ENCODE measurements around the gene PNMA6E. TPM values are rescaled to one million over a fixed set of nuclear protein-coding genes. Genes with fewer than 3 reads are reported as not detected.
A peak's percentile ranks its signal among the peaks of the same experiment; 100 is the strongest.
"Not testable (repeated sequence)": the region's sequence is repeated elsewhere in the genome, so short reads cannot be mapped to it uniquely, and the experiment has no call there.

PNMA6E gene
- total RNA-seq, 1 donor from 2014 or later, result not detected

DNA sequence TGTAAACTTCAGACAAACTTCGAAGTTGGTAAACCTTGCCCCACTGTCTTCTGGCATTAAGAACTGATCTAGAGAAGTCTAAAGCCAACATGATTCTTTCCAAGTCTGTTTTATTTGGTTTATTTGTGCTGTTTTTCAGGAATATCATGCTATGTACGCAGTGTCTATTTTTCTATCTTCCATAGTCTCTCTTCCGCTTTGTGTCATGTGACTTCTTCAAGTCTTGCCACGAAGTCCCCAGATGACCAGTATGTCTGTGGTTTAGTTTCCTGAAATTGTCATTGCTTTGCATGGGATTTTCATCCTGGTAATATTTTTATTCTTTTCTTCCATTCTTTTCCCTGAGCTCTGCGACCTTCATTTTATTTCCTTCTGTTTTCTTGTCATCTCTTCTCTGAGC, 15.1 kb downstream of the PNMA6E start:
- DNase-seq (ENCODE audit: low read depth, low spot score), result no peak

DNA sequence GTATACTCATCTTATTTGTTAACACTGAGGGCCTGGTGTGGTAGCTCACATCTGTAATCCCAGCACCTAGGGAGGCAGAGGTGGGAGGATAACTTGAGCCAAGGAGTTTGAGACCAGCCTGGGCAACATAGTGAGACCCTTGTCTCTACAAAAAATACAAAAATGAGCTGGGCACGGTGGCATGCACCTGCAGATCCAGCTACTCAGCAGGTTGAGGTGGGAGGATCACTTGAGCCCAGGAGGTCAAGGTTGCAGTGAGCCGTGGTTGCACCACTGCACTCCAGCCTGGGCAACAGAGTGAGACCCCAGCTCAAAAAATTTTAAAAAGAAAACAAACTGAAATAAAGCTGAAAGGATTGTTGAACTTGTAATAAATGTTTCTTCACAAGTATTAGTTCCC, 16.2 kb downstream of the PNMA6E start:
- not testable (repeated sequence) for DNase-seq (ENCODE audit: low read depth, low spot score)

DNA sequence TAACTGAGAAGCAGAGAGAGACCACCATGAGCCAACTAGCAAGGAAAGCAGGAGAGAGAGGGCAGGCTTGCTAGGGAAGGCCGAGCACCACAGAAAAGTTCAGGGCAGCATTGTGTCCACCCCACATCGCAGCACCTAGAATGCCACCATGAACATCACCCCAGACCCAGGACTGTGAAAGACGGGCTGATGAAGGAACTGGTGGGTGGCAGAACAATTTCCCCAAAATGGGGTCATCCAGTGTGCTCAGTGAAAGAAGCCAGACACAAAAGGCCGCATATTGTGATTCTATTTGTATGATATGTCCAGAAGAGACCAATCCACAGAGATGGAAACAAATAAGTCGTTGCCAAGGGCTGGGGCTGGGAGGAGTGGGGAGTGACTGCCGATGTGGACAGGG, 16.8 kb downstream of the PNMA6E start:
- no peak for DNase-seq (ENCODE audit: low read depth, low spot score)

DNA sequence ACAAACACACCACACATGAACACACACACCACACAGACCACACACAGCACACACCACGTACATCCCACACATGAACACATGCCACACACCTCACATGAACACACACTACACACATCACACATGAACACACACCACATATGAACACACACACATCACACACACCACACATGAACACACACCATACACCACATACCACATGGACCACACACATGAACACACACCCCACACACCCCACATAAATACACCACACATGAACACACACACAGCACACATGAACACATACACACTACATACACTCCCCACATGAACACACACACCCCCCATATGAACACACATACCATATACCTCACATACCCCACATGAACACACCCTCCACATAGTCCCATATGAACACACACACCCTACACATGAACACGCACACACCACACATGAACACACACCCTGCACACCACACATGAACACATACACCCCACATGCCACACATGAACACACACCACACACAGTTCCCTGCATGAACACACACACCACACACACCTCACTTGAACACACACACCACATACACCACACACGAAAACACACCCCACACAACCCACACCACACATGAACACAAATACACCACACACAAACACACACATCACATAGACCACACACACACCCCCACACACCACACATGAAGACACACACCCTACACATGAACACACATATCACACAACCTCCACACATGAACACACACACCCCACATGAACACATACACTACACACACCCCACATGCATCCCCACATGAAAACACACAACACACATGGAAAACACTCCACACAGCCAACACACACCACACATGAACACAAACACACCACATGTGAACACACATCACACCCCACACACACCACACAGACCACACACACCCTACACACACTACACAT, 18.3 kb downstream of the PNMA6E start:
- DNase-seq (ENCODE audit: low read depth, low spot score), result no peak

DNA sequence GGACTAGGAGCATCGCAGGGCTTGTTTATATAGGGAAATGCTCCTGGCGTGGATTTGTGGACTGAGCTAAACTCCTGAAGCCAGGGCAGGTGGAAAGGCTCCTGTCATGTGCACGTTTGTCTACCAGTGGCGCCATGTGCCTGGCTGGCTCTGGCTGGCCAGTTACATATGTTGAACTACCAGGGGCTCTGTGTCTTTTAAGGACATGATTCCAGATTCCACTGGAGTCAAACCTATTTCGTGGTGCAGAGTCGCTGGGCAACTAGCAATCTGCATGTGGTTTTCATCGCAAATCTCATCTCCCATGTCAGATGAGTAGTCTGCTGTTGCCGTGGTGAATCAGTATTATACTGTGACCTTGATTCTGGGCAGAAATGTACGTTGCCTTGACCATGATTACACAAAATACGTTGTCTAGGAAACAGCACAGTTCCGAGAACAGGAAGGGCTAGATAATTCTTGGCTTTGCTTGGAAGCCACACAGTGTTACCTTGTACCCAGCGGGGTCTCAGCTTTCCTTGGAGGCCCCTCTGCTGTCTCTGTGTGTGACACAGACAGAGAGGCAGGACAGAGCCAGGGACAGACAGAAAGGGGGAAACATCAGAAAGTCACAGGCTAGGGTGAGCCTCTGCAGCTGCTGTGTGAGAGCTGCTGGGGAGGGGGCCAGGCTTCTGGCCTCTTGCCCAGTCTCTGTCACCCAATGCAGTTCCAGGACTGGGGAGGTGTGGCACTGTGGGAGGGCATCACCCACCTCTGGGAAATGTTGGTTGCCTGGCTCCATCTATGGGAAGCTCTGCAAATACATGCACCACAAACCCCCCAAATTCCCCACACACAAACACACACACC, 19.2 kb downstream of the PNMA6E start:
- DNase-seq (ENCODE audit: low read depth, low spot score), result peak; percentile 20

DNA sequence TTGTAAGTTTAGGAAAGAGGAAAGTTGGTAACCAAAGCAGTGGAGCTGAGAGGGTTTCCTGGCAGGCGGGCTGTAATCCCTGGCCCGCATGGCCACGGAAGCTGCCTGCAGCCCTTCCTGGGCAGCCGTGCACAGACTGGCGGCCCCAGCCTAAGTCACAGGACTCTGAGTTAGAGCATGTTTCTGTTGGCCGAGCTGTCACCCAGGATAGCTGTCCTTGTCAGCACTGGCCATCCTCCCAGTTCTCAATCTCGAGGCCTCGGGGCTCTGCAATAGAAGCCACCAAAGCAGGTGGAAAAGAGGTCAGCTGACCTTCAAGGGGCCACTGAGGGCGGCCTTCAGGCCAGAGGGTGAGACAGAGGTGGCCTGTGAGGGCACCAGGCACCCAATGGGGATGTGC, 20.5 kb downstream of the PNMA6E start:
- DNase-seq (ENCODE audit: low read depth, low spot score), result no peak

DNA sequence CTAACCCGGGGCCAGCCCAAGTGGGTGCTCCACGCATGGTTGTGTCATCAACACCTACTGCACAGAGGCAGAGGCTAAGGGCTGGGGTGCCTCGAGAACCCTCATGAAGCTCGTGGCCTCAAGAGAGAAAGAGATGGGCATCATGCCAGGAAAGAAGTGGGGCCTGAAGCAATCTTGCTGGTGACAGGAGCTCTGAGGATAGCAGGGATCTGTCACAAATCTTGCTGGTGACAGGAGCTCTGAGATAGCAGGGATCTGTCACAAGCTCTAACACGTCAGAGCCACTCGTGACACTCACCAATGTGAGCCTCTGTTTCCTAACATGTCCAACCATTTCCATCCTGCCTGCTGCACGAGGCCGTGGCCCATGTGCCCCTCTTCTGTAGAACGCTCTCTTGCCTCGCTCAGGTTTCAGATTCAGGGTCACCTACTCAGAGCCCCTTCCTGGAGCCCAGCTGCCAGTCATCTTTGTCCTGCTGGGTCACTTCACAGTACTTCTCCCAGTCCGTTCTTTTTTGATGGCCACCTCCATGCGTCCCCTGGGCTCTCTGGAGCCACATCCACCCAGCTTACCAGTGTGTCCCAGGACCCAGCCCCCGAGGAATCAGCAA, 21.1 kb downstream of the PNMA6E start:
- no peak for DNase-seq (ENCODE audit: low read depth, low spot score)

DNA sequence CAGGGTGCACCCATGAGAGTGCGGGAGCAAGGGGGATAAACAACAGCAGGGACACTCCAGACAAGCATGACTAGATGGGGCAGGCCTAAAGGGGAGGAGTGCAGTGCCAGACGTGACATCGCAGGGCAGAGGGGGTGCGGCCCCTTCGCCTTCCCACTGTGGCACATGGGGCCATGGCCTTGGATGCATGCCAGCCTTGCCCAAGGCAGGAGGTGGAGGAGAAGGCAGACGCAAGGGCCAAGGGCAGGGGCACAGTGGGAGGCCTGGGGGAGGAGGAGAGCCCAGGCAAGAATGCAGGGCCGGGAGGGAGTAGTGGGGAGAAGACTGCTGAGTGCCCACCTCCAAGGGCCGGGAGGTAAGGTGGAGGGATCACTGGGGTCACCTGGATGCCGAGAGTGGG, 21.6 kb downstream of the PNMA6E start:
- no peak for DNase-seq (ENCODE audit: low read depth, low spot score)

DNA sequence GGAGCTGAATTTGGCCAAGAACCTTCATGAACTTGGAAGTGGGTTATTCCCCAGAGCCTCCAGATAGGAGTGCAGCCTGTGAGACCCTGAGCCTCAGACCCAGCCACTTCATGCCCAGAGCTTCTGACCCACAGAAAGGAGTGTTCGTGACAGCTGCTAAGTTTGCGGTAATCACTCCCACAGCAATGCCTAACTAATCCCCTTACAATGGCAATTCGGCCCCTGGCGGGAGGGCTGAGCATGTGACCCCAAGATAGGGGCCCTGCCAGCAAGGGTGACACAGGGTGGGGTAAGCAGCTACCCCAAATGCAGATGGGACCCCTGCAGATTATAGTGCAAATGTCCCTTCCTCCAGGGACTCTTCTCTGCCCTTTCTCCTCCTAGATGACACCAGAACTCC, 22.5 kb downstream of the PNMA6E start:
- no peak for DNase-seq (ENCODE audit: low read depth, low spot score)

DNA sequence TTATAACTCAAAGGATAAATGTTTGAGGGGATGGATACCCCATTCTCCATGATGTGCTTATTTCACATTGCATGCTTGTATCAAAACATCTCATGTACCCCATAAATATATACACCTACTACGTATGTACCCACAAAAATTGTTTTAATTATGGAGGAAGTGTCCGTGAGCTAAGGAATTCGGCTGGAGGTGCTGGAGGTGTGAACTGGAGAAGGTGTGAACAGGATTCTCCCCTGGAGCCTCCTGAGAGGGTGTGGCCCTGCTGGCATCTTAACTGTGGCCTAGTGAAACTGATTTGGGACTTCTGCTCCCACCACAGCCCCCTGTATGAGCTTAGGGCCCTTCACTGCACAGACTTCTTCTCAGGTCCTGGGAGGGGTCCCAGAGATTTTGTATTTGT, 23.4 kb downstream of the PNMA6E start:
- no peak for DNase-seq (ENCODE audit: low read depth, low spot score)

DNA sequence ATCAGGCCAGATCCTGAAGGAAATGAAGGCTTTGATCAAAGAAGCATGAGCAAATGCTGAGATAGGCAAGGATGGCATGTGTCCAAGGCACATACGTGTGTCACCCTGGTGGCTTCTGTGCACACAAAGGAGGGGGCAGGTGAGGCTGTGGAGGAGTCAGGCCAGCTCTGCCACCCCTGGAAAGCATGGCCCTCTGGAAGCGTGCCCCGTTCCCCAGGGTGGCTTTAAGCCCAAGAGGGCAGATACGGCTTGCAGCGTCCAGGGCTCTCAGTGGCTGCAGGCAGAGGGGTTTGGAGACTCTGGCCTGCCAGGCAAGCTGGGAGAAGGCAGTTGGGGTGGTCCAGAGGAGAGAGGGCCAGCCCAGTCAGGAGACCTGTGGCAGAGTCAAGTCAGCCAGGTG, 25.6 kb downstream of the PNMA6E start:
- no peak for DNase-seq (ENCODE audit: low read depth, low spot score)

DNA sequence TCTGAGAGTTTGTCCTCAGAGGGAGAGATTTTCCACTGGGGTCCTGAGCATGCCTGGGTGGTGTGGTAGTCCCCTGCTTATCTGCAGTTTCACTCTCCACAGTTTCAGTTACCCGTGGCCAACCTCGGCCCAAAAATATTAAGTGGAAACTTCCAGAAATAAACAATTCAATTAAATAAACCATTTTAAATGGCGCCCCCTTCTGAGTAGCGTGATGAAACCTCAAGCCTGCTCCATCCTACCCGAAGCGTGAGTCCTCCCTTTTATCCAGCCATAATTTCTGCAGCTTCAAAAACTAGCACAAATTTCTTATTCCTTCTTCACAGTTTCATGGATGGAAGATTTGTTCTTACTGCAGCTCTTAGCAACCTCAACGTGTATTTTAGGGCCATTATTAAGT, 26.7 kb downstream of the PNMA6E start:
- no peak for DNase-seq (ENCODE audit: low read depth, low spot score)

DNA sequence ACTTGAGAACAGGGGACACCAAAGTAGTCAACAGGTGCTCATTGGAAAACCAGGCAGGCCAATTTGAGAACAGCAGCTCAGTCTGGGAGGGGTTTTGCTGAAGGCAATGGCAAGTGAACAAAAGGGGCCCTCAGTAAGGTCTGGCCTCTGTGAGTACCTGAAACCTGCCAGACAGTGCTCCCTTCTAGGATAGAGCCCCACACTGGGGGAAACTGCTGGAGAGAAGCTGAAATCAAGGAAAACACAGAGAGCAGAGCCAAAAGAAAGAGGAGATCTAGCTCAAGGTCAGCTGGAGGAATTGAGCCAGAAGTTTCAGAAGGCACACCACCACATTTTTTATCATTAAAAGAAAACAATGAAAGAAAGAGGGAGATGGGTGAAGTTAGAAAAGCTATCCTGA, 28.2 kb downstream of the PNMA6E start:
- DNase-seq (ENCODE audit: low read depth, low spot score), result no peak

DNA sequence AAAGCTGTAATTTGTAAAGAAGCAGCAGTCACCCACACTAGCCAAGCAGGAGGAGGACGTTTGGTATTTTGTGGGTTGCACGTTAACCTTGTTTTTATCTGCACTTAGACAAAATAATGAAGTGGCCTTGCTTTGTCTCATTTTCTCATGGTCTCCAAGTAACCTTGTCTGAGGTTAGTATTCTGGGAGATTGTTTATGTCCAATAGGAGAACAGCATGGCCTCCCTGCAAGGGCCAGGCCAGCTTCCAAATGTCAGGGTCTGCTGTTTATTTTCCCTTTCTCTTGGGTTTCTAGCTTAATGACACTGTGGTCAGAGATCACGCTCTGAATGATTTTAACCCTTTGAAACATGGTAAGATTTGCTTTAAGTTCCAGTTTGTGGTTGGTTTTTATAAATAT, 29.9 kb downstream of the PNMA6E start:
- no peak for DNase-seq (ENCODE audit: low read depth, low spot score)

DNA sequence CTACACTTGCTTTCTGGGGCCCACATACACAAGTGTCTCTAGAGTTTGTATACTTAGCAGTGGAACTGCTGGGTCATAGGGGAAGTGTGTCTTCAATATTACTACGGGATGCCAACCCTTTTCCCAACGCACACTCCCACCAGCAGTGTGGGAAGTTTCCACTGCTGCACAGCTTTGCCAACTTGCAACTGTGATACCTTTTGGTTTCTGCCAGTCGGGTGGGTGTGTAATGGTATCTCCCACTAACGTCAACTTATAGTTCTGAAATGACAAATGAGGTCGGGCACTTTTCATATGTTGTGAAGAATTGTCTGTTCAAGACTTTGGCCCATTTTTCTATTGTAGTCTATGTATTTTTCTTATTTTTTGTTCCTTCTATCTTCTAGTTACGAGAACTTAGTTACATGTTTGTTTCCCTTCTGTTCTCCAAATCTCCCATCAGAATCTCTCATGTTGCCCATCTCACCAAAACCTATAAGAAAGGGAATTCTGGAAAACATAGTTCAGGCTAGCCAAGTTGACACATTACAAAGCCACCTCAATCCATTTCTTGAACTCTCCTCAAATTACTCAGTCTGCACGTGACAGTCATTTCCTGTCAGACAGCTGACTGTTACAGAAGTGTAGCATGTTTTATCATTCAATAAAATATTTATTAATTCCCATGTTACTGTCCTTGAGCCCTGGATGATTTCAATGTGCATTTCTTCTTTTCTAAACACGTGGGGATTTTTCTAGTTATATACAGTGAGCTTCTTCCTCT, 30.7 kb downstream of the PNMA6E start:
- DNase-seq (ENCODE audit: low read depth, low spot score), result no peak

DNA sequence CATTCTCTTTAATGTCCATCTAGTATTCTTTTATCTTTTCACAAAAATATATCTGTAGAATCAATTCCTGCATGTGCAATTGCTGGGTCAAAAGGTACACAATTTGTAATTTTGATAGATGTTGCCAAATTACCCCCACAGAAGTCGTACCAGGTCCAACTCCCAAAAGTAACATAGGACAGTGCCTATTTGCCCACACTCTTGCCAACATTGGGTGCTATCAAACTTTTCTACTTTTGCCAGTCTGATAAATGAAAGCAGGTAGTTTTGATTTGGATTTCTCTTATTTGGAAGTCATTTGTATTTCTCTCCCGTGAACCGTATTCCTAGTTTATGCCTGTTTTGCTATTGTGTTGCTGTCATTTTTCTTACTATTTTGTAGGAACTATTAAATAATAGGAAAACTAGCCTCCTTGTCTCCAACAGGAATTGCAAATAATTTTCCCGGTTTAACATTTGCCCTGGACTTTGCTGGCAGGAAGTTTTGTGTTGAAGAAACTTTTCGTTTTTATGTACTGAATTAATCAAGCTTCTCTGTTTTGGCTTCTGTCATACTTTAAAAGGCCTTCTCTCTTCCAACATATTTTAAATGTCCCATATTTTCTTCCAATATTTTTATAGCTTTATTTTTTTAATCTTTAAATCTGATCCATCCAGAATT, 34.1 kb downstream of the PNMA6E start:
- no peak for DNase-seq (ENCODE audit: low read depth, low spot score)

DNA sequence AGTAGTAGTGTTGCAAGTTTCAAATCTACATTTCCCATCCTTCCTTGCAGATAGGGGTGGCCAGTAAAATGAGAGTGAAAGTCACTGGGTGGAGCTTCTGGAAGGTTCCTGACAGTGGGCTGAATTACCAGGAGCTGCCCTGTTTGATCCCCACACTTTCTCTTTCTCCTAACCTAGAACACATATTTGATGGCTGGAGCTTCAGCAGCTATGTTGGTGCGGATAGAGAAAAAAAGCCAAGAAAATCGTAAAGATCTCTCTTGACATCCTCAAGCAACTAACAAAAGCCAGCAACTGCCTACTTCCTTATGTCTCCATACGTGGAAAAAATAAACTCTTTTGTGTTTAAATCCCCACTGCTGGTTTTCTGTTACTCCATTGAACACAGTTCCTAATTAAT, 35.0 kb downstream of the PNMA6E start:
- no peak for DNase-seq (ENCODE audit: low read depth, low spot score)

DNA sequence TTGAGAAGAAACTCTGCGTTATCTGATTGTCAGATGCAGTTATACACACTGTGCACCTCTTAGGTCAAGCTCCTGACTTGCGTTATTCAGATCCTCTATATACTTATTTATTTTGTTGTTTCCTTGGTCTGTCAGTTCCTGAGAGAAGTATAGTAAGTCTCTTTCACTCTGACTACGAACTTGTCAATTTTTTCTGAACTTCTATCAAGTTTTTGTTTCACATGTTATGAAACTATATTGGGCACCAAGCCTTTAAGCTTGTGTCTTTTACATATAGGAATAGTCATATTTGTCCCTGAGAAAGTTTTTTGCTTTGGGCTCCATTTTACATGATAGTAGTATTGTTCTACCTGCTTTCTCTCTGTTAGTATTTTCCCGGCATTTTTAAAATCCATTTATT, 35.5 kb downstream of the PNMA6E start:
- DNase-seq (ENCODE audit: low read depth, low spot score), result no peak

DNA sequence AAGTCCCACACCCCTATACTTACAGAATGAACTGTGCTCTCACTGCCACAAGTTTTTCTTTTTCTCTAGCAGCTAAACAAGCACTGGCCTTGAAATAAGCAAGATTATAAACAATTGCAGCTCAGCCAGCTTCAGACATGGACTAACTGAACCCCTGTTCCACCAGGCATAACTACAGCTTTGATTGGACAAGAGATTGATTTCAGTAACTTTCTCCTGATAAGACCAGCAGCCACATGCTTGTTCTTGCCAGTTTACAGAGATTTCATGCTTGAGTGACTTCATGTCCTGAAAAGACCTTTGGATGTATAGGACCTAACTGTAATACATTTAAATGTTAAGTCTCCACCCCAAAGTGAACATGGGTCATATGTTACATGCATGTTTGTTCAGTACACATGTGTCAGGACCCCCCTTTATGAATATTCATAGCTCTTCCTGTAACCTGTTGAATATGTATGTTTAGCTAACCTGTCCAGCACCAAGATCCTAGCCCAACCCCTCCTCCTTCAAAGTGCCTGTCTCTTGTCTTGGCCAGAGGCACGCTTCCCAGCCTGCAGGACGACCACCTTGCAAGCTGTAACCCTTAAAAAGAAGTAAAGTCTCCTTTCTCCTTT, 39.3 kb downstream of the PNMA6E start:
- no peak for DNase-seq (ENCODE audit: low read depth, low spot score)

DNA sequence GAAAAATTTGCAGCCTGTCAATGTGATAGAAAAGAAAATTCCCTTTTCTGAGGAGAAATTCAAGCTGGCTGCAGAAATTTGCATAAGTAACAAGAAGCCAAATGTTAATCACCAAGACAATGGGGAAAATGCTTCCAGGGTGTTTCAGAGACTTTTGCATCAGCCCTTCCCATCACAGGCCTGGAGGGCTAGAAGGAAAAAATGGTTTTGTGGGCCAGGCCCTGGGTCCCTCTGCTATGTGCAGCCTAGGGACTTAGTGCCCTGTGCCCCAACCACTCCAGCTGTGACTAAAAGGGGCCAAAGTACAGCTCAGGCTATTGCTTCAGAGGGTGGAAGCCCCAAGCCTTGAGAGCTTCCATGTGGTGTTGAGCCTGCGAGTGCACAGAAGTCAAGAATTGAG, 43.3 kb downstream of the PNMA6E start:
- no peak for DNase-seq (ENCODE audit: low read depth, low spot score)

Measured in pulmonary artery endothelial cell (primary cell).